ENCODE measurements around the gene EEF1G.

DNA sequence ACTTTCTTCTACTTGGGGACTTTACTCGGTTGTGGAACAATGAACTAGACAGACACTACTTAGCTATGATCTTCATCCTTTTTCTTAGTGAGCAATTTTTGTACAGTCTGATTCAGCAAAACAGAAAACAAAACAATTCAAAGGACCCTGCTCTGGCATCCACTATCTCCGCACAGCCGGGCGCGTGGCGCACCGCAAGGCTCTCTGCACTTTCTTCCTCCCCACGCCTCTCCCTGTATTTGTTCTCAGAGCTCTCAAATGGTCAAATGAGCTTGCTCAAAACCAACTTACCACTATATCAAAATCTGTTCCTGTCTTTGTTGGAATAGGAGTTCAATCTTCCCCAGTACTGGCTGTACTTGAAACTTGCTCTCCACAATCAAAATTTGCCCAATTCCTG, 7.4 kb downstream of the EEF1G start:
- TF ChIP-seq EP300 (IDR thresholded peaks at IDR 0.05) (no peak), POLR2AphosphoS5 (IDR thresholded peaks at IDR 0.05) (no peak)
- TF ChIP-seq, protein P1, sequence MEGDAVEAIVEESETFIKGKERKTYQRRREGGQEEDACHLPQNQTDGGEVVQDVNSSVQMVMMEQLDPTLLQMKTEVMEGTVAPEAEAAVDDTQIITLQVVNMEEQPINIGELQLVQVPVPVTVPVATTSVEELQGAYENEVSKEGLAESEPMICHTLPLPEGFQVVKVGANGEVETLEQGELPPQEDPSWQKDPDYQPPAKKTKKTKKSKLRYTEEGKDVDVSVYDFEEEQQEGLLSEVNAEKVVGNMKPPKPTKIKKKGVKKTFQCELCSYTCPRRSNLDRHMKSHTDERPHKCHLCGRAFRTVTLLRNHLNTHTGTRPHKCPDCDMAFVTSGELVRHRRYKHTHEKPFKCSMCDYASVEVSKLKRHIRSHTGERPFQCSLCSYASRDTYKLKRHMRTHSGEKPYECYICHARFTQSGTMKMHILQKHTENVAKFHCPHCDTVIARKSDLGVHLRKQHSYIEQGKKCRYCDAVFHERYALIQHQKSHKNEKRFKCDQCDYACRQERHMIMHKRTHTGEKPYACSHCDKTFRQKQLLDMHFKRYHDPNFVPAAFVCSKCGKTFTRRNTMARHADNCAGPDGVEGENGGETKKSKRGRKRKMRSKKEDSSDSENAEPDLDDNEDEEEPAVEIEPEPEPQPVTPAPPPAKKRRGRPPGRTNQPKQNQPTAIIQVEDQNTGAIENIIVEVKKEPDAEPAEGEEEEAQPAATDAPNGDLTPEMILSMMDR (IDR thresholded peaks at IDR 0.05): no peak
